Lung (tissue), 12 donors: ENCODE results near the gene TMEM184C. TPM values are rescaled to one million over a fixed set of nuclear protein-coding genes. Genes with fewer than 3 reads are reported as not detected.

Experiments used
- ATAC-seq: fragments of 200-7000 bp; cut with Tn5 transposase; one replicate; pipeline ENCODE4 v1.9.1; 2020; ENCODE audit warnings: moderate number of reproducible peaks; ENCODE audit not compliant: insufficient read depth, low FRiP score
- DNase-seq, 3 donors: peaks; one replicate each; pipeline ENCODE4 v3.0.0-alpha.2; 2013 to 2017
- H3K27ac ChIP-seq, 2 donors: one replicate each; pipeline ENCODE4 v1.5.1; 2013; ENCODE audit warnings: mild to moderate bottlenecking in 2 of 2, moderate library complexity in 2 of 2, control low read depth in 1 of 2, inconsistent platforms in 1 of 2, low read depth in 1 of 2, low read length in 1 of 2
- H3K27me3 ChIP-seq, 3 donors: one replicate each; pipeline ENCODE4 v1.5.1; 2013; ENCODE audit warnings: low read length in 2 of 3; ENCODE audit not compliant: control insufficient read depth in 3 of 3, insufficient read depth in 3 of 3
- H3K36me3 ChIP-seq, 4 donors: one replicate each; pipeline ENCODE4 v1.5.1; 2013; ENCODE audit warnings: low read length in 4 of 4, mild to moderate bottlenecking in 1 of 4, moderate library complexity in 1 of 4; ENCODE audit not compliant: control insufficient read depth in 4 of 4, insufficient read depth in 4 of 4
- H3K4me1 ChIP-seq, 5 donors: one replicate each; pipeline ENCODE4 v1.5.1; 2013; ENCODE audit warnings: low read length in 5 of 5, mild to moderate bottlenecking in 2 of 5, moderate library complexity in 1 of 5; ENCODE audit not compliant: control insufficient read depth in 5 of 5, insufficient read depth in 5 of 5
- H3K4me3 ChIP-seq: one replicate; pipeline ENCODE4 v1.5.1; 2013; ENCODE audit warnings: mild to moderate bottlenecking, control low read depth, moderate library complexity
- H3K9ac ChIP-seq, 2 donors: one replicate each; pipeline ENCODE4 v1.5.1; 2013; ENCODE audit warnings: low read length in 2 of 2, control low read depth in 1 of 2; ENCODE audit not compliant: insufficient read depth in 1 of 2
- H3K9me3 ChIP-seq, 4 donors: one replicate each; pipeline ENCODE4 v1.5.1; 2013; ENCODE audit warnings: low read length in 3 of 4, mild to moderate bottlenecking in 1 of 4, moderate library complexity in 1 of 4; ENCODE audit not compliant: control insufficient read depth in 4 of 4, insufficient read depth in 3 of 4
- WGBS, 2 donors: extraction: QIAGEN DNeasy Blood & Tissue Kit; methylation state at CpG; one replicate each; pipeline ENCODE4 v1.1.7; 2013; 5-methylcytosine and 5-hydroxymethylcytosine counted together
- polyA plus RNA-seq, 2 donors: library from polyadenylated mRNA; stranded (reverse); fragments of 200-250 nt; gene quantifications; one replicate each; pipeline ENCODE4 v1.2.1, GENCODE V29; 2013
- total RNA-seq, 2 donors: library from RNA; depleted of rRNA in 1 of 2; stranded (reverse); fragments of >200 nt in 1 of 2; gene quantifications; one replicate each; pipeline ENCODE4 v1.2.1, GENCODE V29; 2014 to 2021
- TF ChIP-seq, protein P1 (sequence below): IDR thresholded peaks from 2 replicates; pipeline ENCODE4 v1.5.1; 2012; ENCODE audit warnings: mild to moderate bottlenecking; ENCODE audit errors: control extremely low read depth, extremely low read depth
- donor health status: control.
- donor health status: control.
- donor health status: Bipolar disorder and iron deficiency.
- donor health status: healthy.
- donor health status: DM: yes; HTN: yes; CAD: no.

Gene TMEM184C
- total and polyA plus RNA-seq, 4 donors, result 4.3 to 33.7 (median 23.8) TPM

DNA sequence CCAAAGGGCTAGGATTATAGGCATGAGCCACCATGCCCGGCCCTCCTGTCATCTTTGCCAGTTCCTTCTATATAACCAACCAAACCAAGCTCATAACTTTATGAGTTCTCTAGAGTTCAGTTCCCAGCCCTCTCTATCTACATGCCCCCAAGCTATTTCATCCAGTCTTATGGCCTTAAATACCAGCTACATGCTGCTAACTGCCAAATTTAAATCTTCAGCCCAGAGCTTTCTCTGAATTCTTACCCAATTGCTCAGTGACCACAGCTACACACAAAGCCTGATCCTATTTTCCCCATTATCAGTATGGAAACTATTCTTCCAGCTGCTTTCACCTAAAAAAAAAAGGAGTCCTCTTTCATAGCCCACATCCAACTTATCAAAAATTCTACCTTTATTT is 23.1 kb downstream of the TMEM184C start:
- DNase-seq (no peak), ATAC-seq (no peak)
- TF ChIP-seq, protein P1, sequence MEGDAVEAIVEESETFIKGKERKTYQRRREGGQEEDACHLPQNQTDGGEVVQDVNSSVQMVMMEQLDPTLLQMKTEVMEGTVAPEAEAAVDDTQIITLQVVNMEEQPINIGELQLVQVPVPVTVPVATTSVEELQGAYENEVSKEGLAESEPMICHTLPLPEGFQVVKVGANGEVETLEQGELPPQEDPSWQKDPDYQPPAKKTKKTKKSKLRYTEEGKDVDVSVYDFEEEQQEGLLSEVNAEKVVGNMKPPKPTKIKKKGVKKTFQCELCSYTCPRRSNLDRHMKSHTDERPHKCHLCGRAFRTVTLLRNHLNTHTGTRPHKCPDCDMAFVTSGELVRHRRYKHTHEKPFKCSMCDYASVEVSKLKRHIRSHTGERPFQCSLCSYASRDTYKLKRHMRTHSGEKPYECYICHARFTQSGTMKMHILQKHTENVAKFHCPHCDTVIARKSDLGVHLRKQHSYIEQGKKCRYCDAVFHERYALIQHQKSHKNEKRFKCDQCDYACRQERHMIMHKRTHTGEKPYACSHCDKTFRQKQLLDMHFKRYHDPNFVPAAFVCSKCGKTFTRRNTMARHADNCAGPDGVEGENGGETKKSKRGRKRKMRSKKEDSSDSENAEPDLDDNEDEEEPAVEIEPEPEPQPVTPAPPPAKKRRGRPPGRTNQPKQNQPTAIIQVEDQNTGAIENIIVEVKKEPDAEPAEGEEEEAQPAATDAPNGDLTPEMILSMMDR, result no peak
- H3K4me3 ChIP-seq, result no peak overlapping the region
- 95 to 100% methylated on average over 1 of the region's 1 CpG for WGBS, 2 donors
- peaks cover 8 to 25% (median 12%) of the 10 kb centered on the region in 4 donors for H3K36me3 ChIP-seq
- H3K27ac ChIP-seq, result no peak overlapping the region
- H3K9ac ChIP-seq, result no peak overlapping the region
- peaks cover 0 to 4% (median 0%) of the 10 kb centered on the region in 5 donors for H3K4me1 ChIP-seq
- H3K27me3 ChIP-seq, result no peaks in the 10 kb centered on the region
- no peaks in the 10 kb centered on the region for H3K9me3 ChIP-seq

DNA sequence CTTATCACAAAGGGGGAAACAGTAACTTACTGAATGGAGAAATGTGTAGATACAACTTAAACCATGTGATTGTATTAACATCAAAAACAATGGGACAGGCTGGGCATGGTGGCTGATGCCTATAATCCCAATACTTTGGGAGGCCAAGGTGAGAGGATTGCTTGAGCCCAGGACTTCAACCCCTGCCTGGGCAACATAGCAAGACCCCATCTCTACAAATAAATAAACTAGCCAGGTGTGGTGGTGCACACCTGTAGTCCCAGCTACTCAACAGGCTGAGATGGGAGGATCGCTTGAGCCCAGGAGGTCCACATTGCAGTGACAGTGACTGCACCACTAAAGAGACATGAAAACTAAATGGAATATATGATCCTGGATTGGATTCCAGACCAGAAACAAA is 26.4 kb downstream of the TMEM184C start:
- TF ChIP-seq, protein P1, result no peak

DNA sequence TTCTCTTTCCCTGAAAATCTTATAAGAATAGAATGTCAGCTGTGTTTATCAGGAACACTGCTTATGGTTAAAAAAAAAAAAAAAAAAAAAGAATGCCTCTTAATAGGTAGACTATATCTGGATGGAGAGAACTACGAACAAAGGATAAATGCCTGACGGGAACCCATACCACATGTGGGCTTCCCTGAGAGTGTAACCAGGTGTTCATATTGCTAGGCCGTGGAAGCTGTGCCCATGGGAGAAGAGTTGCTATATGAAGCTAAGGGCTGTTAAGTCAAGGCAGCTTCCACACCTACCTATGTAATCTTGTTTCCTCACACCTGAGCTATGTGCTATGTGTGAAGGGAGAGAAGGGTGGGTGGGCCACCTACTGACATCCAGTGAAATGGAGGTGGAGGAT is 27.3 kb downstream of the TMEM184C start:
- H3K36me3 ChIP-seq, result peaks cover 10 to 14% (median 12%) of the 10 kb centered on the region in 4 donors
- H3K9ac ChIP-seq, result no peak overlapping the region
- TF ChIP-seq, protein P1, result no peak
- no peak for ATAC-seq
- 92 to 96% methylated on average over 3 of the region's 3 CpGs for WGBS, 2 donors
- no peaks in the 10 kb centered on the region for H3K27me3 ChIP-seq
- H3K27ac ChIP-seq, result no peak overlapping the region
- no peak for DNase-seq
- no peak overlapping the region for H3K4me3 ChIP-seq
- peaks cover 0 to 5% (median 0%) of the 10 kb centered on the region in 4 donors for H3K9me3 ChIP-seq
- H3K4me1 ChIP-seq, result peaks cover 0 to 4% (median 0%) of the 10 kb centered on the region in 5 donors

More for the DNA sequence above, 26.4 kb downstream of the TMEM184C start:
- ATAC-seq (no peak), DNase-seq (no peak)
- no peak overlapping the region for H3K9ac ChIP-seq
- peaks cover 0 to 4% (median 0%) of the 10 kb centered on the region in 5 donors for H3K4me1 ChIP-seq
- H3K36me3 ChIP-seq, result peaks cover 10 to 14% (median 11%) of the 10 kb centered on the region in 4 donors
- H3K4me3 ChIP-seq, result no peak overlapping the region
- no peak overlapping the region for H3K27ac ChIP-seq
- H3K27me3 ChIP-seq, result no peaks in the 10 kb centered on the region
- 97% methylated on average over 1 of the region's 1 CpG for WGBS, 2 donors
- H3K9me3 ChIP-seq, result peaks cover 0 to 5% (median 0%) of the 10 kb centered on the region in 4 donors

DNA sequence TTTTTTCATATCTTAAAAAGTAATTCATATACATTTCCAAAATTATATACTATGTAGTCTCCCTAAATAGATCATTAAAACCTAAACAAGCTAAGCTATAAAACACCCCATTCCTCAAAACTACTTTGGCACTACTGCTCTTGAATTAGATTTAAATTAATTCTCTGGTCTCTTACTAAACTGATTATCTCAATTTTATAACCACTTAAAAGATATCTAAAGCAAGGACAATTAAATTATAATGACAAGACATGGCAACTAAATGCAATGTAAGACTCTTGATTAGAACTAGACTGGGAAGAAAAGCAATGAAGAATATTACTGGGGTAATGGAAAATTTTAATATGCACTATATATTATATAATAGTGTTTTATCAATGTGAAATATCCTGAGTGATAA is 27.9 kb downstream of the TMEM184C start:
- TF ChIP-seq, protein P1, result no peak
- Histone ChIP-seq H3K27me3 (no peaks in the 10 kb centered on the region), H3K4me3 (no peak overlapping the region), H3K27ac (no peak overlapping the region), H3K9me3 (peaks cover 0 to 5% (median 0%) of the 10 kb centered on the region in 4 donors), H3K9ac (no peak overlapping the region), H3K4me1 (peaks cover 0 to 4% (median 0%) of the 10 kb centered on the region in 5 donors), H3K36me3 (peaks cover 10 to 14% (median 12%) of the 10 kb centered on the region in 4 donors)
- DNase-seq (no peak), ATAC-seq (no peak)
